IMR-90 (cell line): ENCODE data around the gene SLC25A15. TPM values are rescaled to one million over a fixed set of nuclear protein-coding genes. Genes with fewer than 3 reads are reported as not detected.

Experiments
- ATAC-seq: fragments of 200-7000 bp; cut with Tn5 transposase; 2 replicates; pipeline ENCODE4 v1.9.1; 2020; ENCODE audit warnings: low read depth, mild to moderate bottlenecking, moderate library complexity
- BruUV-seq: library from RNA; stranded (reverse); fragments of 400-500 nt; replicated peaks from 2 replicates; lab custom pipeline; 2021; lab: Mats Ljungman, UMichigan
- CTCF ChIA-PET: fragments of 300-600 bp; formaldehyde crosslinking; extraction: SDS; loops from one replicate; lab custom pipeline; 2021; ENCODE audit warnings: antibody characterized with exemption; lab: Yijun Ruan, JAX
- POLR2A ChIA-PET: fragments of 300-600 bp; sonication (Branson Sonifier 250); formaldehyde crosslinking; loops from one replicate; lab custom pipeline; 2022; ENCODE audit warnings: antibody characterized with exemption; ENCODE audit not compliant: unreplicated experiment; lab: Charles Lee
- DNase-seq: peaks from one replicate; pipeline ENCODE4 v3.0.0; 2013
- H2AFZ ChIP-seq: replicated peaks from 2 replicates; pipeline ENCODE3; 2013; ENCODE audit warnings: low read length, mild to moderate bottlenecking; ENCODE audit not compliant: poor library complexity
- H2AK5ac ChIP-seq: 2 replicates; pipeline ENCODE4 v1.6.1; 2013; ENCODE audit warnings: low read depth, low read length, inconsistent platforms
- H2AK9ac ChIP-seq: replicated peaks from 2 replicates; pipeline ENCODE3; 2013; ENCODE audit warnings: mild to moderate bottlenecking, low read depth, low read length, moderate library complexity; ENCODE audit not compliant: poor library complexity
- H2BK120ac ChIP-seq: 2 replicates; pipeline ENCODE4 v1.6.1; 2013; ENCODE audit warnings: low read depth, low read length, inconsistent platforms
- H2BK15ac ChIP-seq: 3 replicates; pipeline ENCODE4 v1.6.1; 2013; ENCODE audit warnings: low read depth, low read length, inconsistent platforms
- H2BK20ac ChIP-seq: 2 replicates; pipeline ENCODE4 v1.6.1; 2013; ENCODE audit warnings: low read depth, mild to moderate bottlenecking, inconsistent platforms, low read length, moderate library complexity
- H2BK5ac ChIP-seq: 2 replicates; pipeline ENCODE4 v1.6.1; 2013; ENCODE audit warnings: mild to moderate bottlenecking, low read depth, low read length, inconsistent platforms; ENCODE audit not compliant: poor library complexity, severe bottlenecking
- H3K14ac ChIP-seq: replicated peaks from 2 replicates; pipeline ENCODE4 v1.6.1; 2013; ENCODE audit warnings: low read depth, low read length, inconsistent platforms
- H3K18ac ChIP-seq: 2 replicates; pipeline ENCODE4 v1.6.1; 2013; ENCODE audit warnings: low read depth, low read length, control low read depth
- H3K23ac ChIP-seq: 2 replicates; pipeline ENCODE4 v1.6.1; 2013; ENCODE audit warnings: low read depth, low read length, inconsistent platforms
- H3K27ac ChIP-seq: 2 replicates; pipeline ENCODE4 v1.5.1; 2013; ENCODE audit warnings: mild to moderate bottlenecking, control low read depth, low read length; ENCODE audit not compliant: insufficient read depth
- H3K27me3 ChIP-seq: 2 replicates; pipeline ENCODE4 v1.6.1; 2013; ENCODE audit warnings: low read length; ENCODE audit not compliant: control insufficient read depth, insufficient read depth
- H3K36me3 ChIP-seq: 2 replicates; pipeline ENCODE4 v1.6.1; 2013; ENCODE audit warnings: low read length, mixed read lengths; ENCODE audit not compliant: control insufficient read depth, insufficient read depth
- H3K4ac ChIP-seq: 2 replicates; pipeline ENCODE4 v1.6.1; 2013; ENCODE audit warnings: low read depth, low read length, inconsistent platforms
- H3K4me1 ChIP-seq: 2 replicates; pipeline ENCODE4 v1.6.1; 2013; ENCODE audit warnings: low read length, mixed read lengths; ENCODE audit not compliant: control insufficient read depth, insufficient read depth
- H3K4me2 ChIP-seq: 2 replicates; pipeline ENCODE4 v1.6.1; 2013; ENCODE audit warnings: low read depth, mild to moderate bottlenecking, control low read depth, low read length, moderate library complexity
- H3K4me3 ChIP-seq: 2 replicates; pipeline ENCODE4 v1.5.1; 2013; ENCODE audit warnings: low read depth, mild to moderate bottlenecking, control low read depth, low read length, moderate library complexity; ENCODE audit not compliant: insufficient read depth
- H3K56ac ChIP-seq: 2 replicates; pipeline ENCODE4 v1.6.1; 2013; ENCODE audit warnings: low read length, inconsistent platforms; ENCODE audit not compliant: insufficient read depth; ENCODE audit errors: extremely low read depth
- H3K79me1 ChIP-seq, 2 experiments: 2 replicates each; pipeline ENCODE4 v1.6.1; 2013; ENCODE audit warnings: low read length in 2 of 2, inconsistent platforms in 1 of 2, low read depth in 1 of 2
- H3K9ac ChIP-seq: 2 replicates; pipeline ENCODE4 v1.6.1; 2013; ENCODE audit warnings: low read depth, low read length, control low read depth
- H3K9me1 ChIP-seq: 2 replicates; pipeline ENCODE4 v1.6.1; 2013; ENCODE audit warnings: low read length, inconsistent platforms; ENCODE audit not compliant: insufficient read depth
- H3K9me3 ChIP-seq: 2 replicates; pipeline ENCODE4 v1.6.1; 2013; ENCODE audit warnings: low read length; ENCODE audit not compliant: control insufficient read depth, insufficient read depth
- H4K20me1 ChIP-seq: 2 replicates; pipeline ENCODE4 v1.6.1; 2013; ENCODE audit warnings: low read length, inconsistent platforms; ENCODE audit not compliant: insufficient read depth
- H4K5ac ChIP-seq: 2 replicates; pipeline ENCODE4 v1.6.1; 2013; ENCODE audit warnings: mild to moderate bottlenecking, low read depth, low read length, control low read depth
- H4K8ac ChIP-seq, 2 experiments: 2 replicates each; pipeline ENCODE4 v1.6.1; 2013; ENCODE audit warnings: low read depth in 2 of 2, low read length in 2 of 2, control low read depth in 1 of 2, inconsistent platforms in 1 of 2
- H4K91ac ChIP-seq: 2 replicates; pipeline ENCODE4 v1.6.1; 2013; ENCODE audit warnings: low read depth, low read length, inconsistent platforms; ENCODE audit not compliant: insufficient read depth
- MAZ ChIP-seq: IDR thresholded peaks from 2 replicates; pipeline ENCODE4 v1.6.1; 2012; ENCODE audit warnings: low read depth, mild to moderate bottlenecking, low read length, improper control_type of control experiment, moderate library complexity, borderline replicate concordance
- RCOR1 ChIP-seq: IDR thresholded peaks from 2 replicates; pipeline ENCODE4 v1.6.1; 2012; ENCODE audit warnings: mild to moderate bottlenecking, low read length, improper control_type of control experiment; ENCODE audit not compliant: insufficient replicate concordance
- WGBS, 2 experiments: methylation state at CpG; one replicate each; pipeline versions ENCODE4 v1.1.5 to v1.1.7; 2013; ENCODE audit warnings: missing lambda C conversion rate in 2 of 2; ENCODE audit not compliant: insufficient read length in 1 of 2; ENCODE audit errors: extremely low coverage in 2 of 2; 5-methylcytosine and 5-hydroxymethylcytosine counted together
- dilution Hi-C: fragments of 300-500 bp; cut with HindIII; formaldehyde crosslinking; loops from one replicate; pipeline ENCODE4 v1.14.3; 2018; ENCODE audit warnings: low sequenced_read_pairs; ENCODE audit not compliant: unreplicated experiment
- in situ Hi-C: fragments of 300-500 bp; cut with MboI; formaldehyde crosslinking; loops from 3 replicates; pipeline ENCODE4 v1.14.3; 2019; ENCODE audit warnings: low sequenced_read_pairs, inconsistent platforms, mixed read lengths
- intact Hi-C: fragments of 100-400 bp; cut with micrococcal nuclease; formaldehyde crosslinking; loops from 2 replicates; pipeline ENCODE4 v1.10.0; 2022
- polyA plus RNA-seq, 3 experiments: library from polyadenylated mRNA; depleted of rRNA; stranded (reverse); fragments of >200 nt; gene quantifications; 2 replicates each; pipeline ENCODE4 v1.2.3, GENCODE V29; 2012; ENCODE audit warnings: low replicate concordance in 1 of 3
- total RNA-seq: library from RNA; depleted of rRNA; stranded (reverse); fragments of >200 nt; gene quantifications from 2 replicates; pipeline ENCODE4 v1.2.3, GENCODE V29; 2012
- TF ChIP-seq, protein P1 (sequence below): fragments of 150-350 bp; IDR thresholded peaks from 2 replicates; pipeline ENCODE4 v1.6.1; 2016; ENCODE audit warnings: low read depth, mild to moderate bottlenecking, low read length, moderate library complexity, borderline replicate concordance

SLC25A15 gene
- total and polyA plus RNA-seq, 2 of the 4 experiments (the other 2 are of a cell fraction), result 5.4 to 13.3 TPM

DNA sequence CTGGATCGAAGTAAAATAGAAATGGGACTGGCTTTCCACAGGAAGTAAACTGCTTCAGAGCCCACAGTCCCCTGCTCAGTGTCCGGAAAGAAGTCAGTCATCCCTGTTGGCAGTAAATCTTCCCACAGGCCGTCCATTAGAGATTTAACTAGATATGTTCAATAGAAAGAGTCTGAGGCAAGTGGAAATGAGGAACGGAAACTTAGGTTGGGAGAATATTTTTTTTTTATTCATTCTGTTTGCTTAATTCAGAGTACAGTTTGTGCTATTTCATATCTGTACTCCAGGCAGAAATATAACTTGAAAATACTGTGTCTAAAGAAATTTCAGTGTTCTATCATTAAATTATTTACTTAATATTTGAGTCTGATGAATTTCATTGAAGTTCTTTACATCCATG lies 22.7 kb downstream of the SLC25A15 start:
- H3K27ac ChIP-seq, result no peak overlapping the region
- no peaks in the 10 kb centered on the region for H3K9me1 ChIP-seq
- no peak overlapping the region for H4K5ac ChIP-seq
- no peak overlapping the region for H2BK5ac ChIP-seq
- H3K4me3 ChIP-seq, result no peak overlapping the region
- H4K91ac ChIP-seq, result no peak overlapping the region
- H3K27me3 ChIP-seq, result no peaks in the 10 kb centered on the region
- H2AK9ac ChIP-seq, result no peak overlapping the region
- H3K9ac ChIP-seq, result no peak overlapping the region
- H3K14ac ChIP-seq, result no peak overlapping the region
- H3K4ac ChIP-seq, result no peak overlapping the region
- H3K4me1 ChIP-seq, result peaks cover 2% of the 10 kb centered on the region; the same call in 1 of the 2 replicates
- no peak overlapping the region for H2AK5ac ChIP-seq
- intact Hi-C loops, result no loop called here
- no peaks in the 10 kb centered on the region for H4K20me1 ChIP-seq
- no peak overlapping the region for H2BK120ac ChIP-seq
- no peak overlapping the region for H4K8ac ChIP-seq
- CTCF ChIA-PET, result interaction anchor here (0.6 kb wide), 1 partner anchor 45 kb away, joined by 3 read pairs; no protein-coding TSS in a partner anchor
- no peak overlapping the region for H2BK15ac ChIP-seq
- no TSS peak for BruUV-seq
- no peak overlapping the region for H3K56ac ChIP-seq
- TF ChIP-seq RCOR1 (no peak), MAZ (no peak)
- TF ChIP-seq, protein P1, sequence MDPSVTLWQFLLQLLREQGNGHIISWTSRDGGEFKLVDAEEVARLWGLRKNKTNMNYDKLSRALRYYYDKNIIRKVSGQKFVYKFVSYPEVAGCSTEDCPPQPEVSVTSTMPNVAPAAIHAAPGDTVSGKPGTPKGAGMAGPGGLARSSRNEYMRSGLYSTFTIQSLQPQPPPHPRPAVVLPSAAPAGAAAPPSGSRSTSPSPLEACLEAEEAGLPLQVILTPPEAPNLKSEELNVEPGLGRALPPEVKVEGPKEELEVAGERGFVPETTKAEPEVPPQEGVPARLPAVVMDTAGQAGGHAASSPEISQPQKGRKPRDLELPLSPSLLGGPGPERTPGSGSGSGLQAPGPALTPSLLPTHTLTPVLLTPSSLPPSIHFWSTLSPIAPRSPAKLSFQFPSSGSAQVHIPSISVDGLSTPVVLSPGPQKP, result no peak
- H2AFZ ChIP-seq, result no peak overlapping the region
- H3K36me3 ChIP-seq, result peaks cover 19% of the 10 kb centered on the region
- in situ Hi-C loops, result no loop called here
- WGBS, 2 experiments, result no CpG with 5 or more reads among the region's 4 CpGs
- H2BK20ac ChIP-seq, result no peak overlapping the region
- H3K18ac ChIP-seq, result no peak overlapping the region
- H3K9me3 ChIP-seq, result no peaks in the 10 kb centered on the region
- H3K79me1 ChIP-seq, result no peaks in the 10 kb centered on the region
- no peak overlapping the region for H3K23ac ChIP-seq
- no peak for ATAC-seq
- dilution Hi-C loops, result no loop called here
- no peak overlapping the region for H3K4me2 ChIP-seq
- no peak for DNase-seq
- POLR2A ChIA-PET, result no interaction called here
